SH-SY5Y (cell line): ENCODE measurements around the gene PTPRJ.

Experiments used
- GATA2 ChIP-seq: IDR thresholded peaks from 2 replicates; pipeline ENCODE4 v1.6.1; 2011; ENCODE audit warnings: mild to moderate bottlenecking, low read depth, low read length
- GATA3 ChIP-seq: IDR thresholded peaks from 2 replicates; pipeline ENCODE4 v1.6.1; 2011; ENCODE audit warnings: low read depth, mild to moderate bottlenecking, low read length, moderate library complexity

DNA sequence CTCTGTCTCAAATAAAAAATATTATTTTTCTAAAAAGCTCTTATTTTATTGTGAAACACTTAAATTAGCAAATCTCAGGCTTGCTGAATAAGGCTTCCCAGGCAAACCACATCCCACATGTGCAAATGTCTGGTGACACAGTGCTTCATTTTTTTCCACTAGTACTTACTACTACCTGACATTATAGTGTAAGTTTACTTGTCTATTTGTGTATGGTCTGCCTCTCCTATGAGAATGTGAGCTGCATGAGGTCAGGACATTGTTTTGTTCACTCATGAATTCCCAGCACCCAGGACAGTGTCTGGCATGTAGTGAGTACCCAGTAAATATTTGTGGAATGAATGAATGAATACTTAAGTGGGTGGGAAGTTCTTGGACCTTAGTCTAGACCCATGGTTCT, 103.1 kb downstream of the PTPRJ start:
- TF ChIP-seq GATA3 (no peak), GATA2 (no peak)
